Heart right ventricle (tissue), 16 donors: ENCODE results near the gene TMEM244. TPM values are rescaled to one million over a fixed set of nuclear protein-coding genes. Genes with fewer than 3 reads are reported as not detected.

Source experiments
- ATAC-seq, 8 donors: fragments of 200-7000 bp; cut with Tn5 transposase; one replicate each; pipeline ENCODE4 v1.9.1; 2020; ENCODE audit warnings: mild to moderate bottlenecking in 8 of 8, moderate library complexity in 8 of 8, moderate number of reproducible peaks in 1 of 8
- DNase-seq, 2 donors: peaks; one replicate each; pipeline ENCODE4 v3.0.0-alpha.2; 2020
- H3K27ac ChIP-seq, 10 donors: fragments of 200-600 bp; sonication (generic) in 2 of 10; one replicate each; pipeline versions ENCODE4 v1.5.0 to v1.8.0; 2020 to 2022; ENCODE audit warnings: mild to moderate bottlenecking in 3 of 10
- H3K27me3 ChIP-seq, 7 donors: fragments of 200-600 bp; one replicate each; pipeline ENCODE4 v1.8.0; 2021 to 2022; ENCODE audit warnings: mild to moderate bottlenecking in 2 of 7
- H3K36me3 ChIP-seq, 9 donors: fragments of 200-600 bp; sonication (generic) in 1 of 9; one replicate each; pipeline versions ENCODE4 v1.5.0 to v1.8.0; 2020 to 2022; ENCODE audit warnings: mild to moderate bottlenecking in 2 of 9
- H3K4me1 ChIP-seq, 9 donors: fragments of 200-600 bp; sonication (generic) in 1 of 9; one replicate each; pipeline versions ENCODE4 v1.5.0 to v1.8.0; 2020 to 2022; ENCODE audit warnings: mild to moderate bottlenecking in 4 of 9
- H3K4me3 ChIP-seq, 10 donors: fragments of 200-600 bp; sonication (generic) in 2 of 10; one replicate each; pipeline versions ENCODE4 v1.5.0 to v1.8.0; 2020 to 2022; ENCODE audit warnings: mild to moderate bottlenecking in 7 of 10, moderate library complexity in 2 of 10
- H3K9me3 ChIP-seq, 11 donors: fragments of 200-600 bp in 10 of 11; sonication (generic) in 2 of 11; one replicate each; pipeline versions ENCODE4 v1.5.0 to v1.8.0; 2013 to 2022; ENCODE audit warnings: mild to moderate bottlenecking in 2 of 11, control low read depth in 1 of 11, moderate library complexity in 1 of 11
- CTCF ChIP-seq, 9 donors: fragments of 200-600 bp; sonication (generic) in 2 of 9; IDR thresholded peaks; one replicate each; pipeline versions ENCODE4 v1.5.0 to v1.8.0; 2021 to 2022; ENCODE audit warnings: antibody characterized with exemption in 9 of 9, mild to moderate bottlenecking in 5 of 9, moderate library complexity in 1 of 9
- WGBS, 2 donors: extraction: QIAGEN DNeasy Blood & Tissue Kit; methylation state at CpG; one replicate each; pipeline ENCODE4 v1.1.7; 2013; ENCODE audit warnings: inconsistent platforms in 1 of 2; 5-methylcytosine and 5-hydroxymethylcytosine counted together
- intact Hi-C, 10 donors: fragments of 100-400 bp; cut with DNase I; formaldehyde crosslinking; loops; one replicate each; pipeline versions ENCODE4 v1.11.1 to v1.14.2; 2022
- polyA plus RNA-seq, 2 donors: library from polyadenylated mRNA; stranded (reverse); fragments of 200-250 nt; gene quantifications; one replicate each; pipeline ENCODE4 v1.2.3, GENCODE V29; 2013
- total RNA-seq, 10 donors: library from RNA; stranded (reverse); fragmentation: NEBNext Ultra II Directional in 3 of 10; extraction: Animal tissue kit (Norgen Biotek cat#: 25700) in 3 of 10; gene quantifications; one replicate each; pipeline versions ENCODE4 v1.2.1 to v1.2.4, GENCODE V29; 2021 to 2023
- donor health status: Arrhythmogenic right ventricular cardiomyopathy.
- donor health status: ischemic (EF 13 %, LVEDD 7.1; RV severe dilation, severe dysfunction).
- donor health status: healthy with polysubstance abuse.
- donor health status: DM: no; HTN: yes; CAD: no.
- donor health status: DM: no; HTN: no; CAD: no.
- donor health status: ischemic (EF 25% LVEDD 6.9; RV normal size, moderate dysfunction).
- donor health status: ischemic (EF 25% LVEDD 5.7; RV mildly dilated, moderate dysfunction).
- donor health status: healthy.
- donor health status: DM: yes; HTN: yes; CAD: no.
- donor health status: Ischemic cardiomyopathy.
- donor health status: ischemic (EF 35%, LVEDD 5.7; RV mildly dilated, moderate dysfunction).
- donor health status: nonischemic (EF 11% LVEDD 7.7; RV severe dilation, severe dysfunction).
- donor health status: DM: yes; HTN: yes; CAD: no.
- donor health status: PGD.
- donor health status: ischemic (EF 29% LVEDD 5.4; RV normal size, mild dysfunction).
- donor health status: nonischemic (EF 23%, LVEDD 6.1; RV moderate dilation, normal function).

TMEM244 gene
- total and polyA plus RNA-seq, 12 donors: not detected

DNA sequence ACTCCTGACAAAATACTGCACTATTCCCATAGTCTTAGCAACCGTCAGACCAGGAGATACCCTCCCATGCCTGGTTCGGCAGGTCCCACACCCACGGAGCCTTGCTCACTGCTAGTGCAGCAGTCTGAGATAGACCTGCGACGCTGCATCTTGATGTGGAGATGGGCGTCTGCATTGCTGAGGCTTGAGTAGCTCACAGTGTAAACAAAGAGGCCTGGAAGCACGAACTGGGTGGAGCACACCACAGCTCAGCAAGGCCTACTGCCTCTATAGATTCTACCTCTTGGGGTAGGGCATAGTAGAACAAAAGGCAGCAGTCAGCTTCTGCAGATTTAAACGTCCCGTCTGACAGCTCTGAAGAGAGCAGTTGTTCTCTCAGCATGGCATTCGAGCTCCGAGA lies 25.4 kb downstream of the TMEM244 start:
- H3K4me1 ChIP-seq: no peaks in the 10 kb centered on the region
- H3K9me3 ChIP-seq: peaks cover 0 to 11% (median 0%) of the 10 kb centered on the region in 11 donors
- TF ChIP-seq CTCF (IDR thresholded peaks at IDR 0.05): no peak
- H3K27ac ChIP-seq: no peak overlapping the region
- H3K27me3 ChIP-seq: no peaks in the 10 kb centered on the region
- no peaks in the 10 kb centered on the region for H3K36me3 ChIP-seq
- intact Hi-C loops: no loop called here
- 80 to 81% methylated on average over 11 of the region's 11 CpGs for WGBS, 2 donors
- DNase-seq: no peak
- no peak for ATAC-seq
- H3K4me3 ChIP-seq: no peak overlapping the region

GRCh38 chr6:129832299-129832698 lies 28.8 kb downstream of the TMEM244 start:
- 82 to 88% methylated on average over 7 of the region's 7 CpGs for WGBS, 2 donors
- no peak for TF ChIP-seq CTCF (IDR thresholded peaks at IDR 0.05)
- no peak for DNase-seq
- H3K27ac ChIP-seq: no peak overlapping the region
- intact Hi-C loops: no loop called here
- no peaks in the 10 kb centered on the region for H3K36me3 ChIP-seq
- H3K27me3 ChIP-seq: no peaks in the 10 kb centered on the region
- H3K4me1 ChIP-seq: no peaks in the 10 kb centered on the region
- peaks cover 0 to 7% (median 0%) of the 10 kb centered on the region in 11 donors for H3K9me3 ChIP-seq
- no peak overlapping the region for H3K4me3 ChIP-seq
- ATAC-seq: no peak

GRCh38 chr6:129828229-129828628 lies 32.9 kb downstream of the TMEM244 start:
- WGBS, 2 donors: 60 to 72% methylated on average over 3 of the region's 3 CpGs
- ATAC-seq (no peak), DNase-seq (no peak)
- Histone ChIP-seq H3K27me3 (no peaks in the 10 kb centered on the region), H3K36me3 (no peaks in the 10 kb centered on the region), H3K4me1 (no peaks in the 10 kb centered on the region), H3K27ac (no peak overlapping the region), H3K9me3 (no peaks in the 10 kb centered on the region), H3K4me3 (no peak overlapping the region)
- intact Hi-C loops: no loop called here
- TF ChIP-seq CTCF (IDR thresholded peaks at IDR 0.05): no peak

- TF ChIP-seq CTCF (IDR thresholded peaks at IDR 0.05): no peak
- no peak overlapping the region for H3K4me3 ChIP-seq
- no peak overlapping the region for H3K27ac ChIP-seq
- WGBS, 2 donors: 80 to 82% methylated on average over 2 of the region's 2 CpGs
- no peaks in the 10 kb centered on the region for H3K36me3 ChIP-seq
- DNase-seq: no peak
- H3K4me1 ChIP-seq: no peaks in the 10 kb centered on the region
- peaks cover 0 to 29% (median 0%) of the 10 kb centered on the region in 7 donors for H3K27me3 ChIP-seq
- H3K9me3 ChIP-seq: no peaks in the 10 kb centered on the region
- no peak for ATAC-seq
- intact Hi-C loops: no loop called here
These were observed 42.9 kb downstream of the TMEM244 start for GRCh38 chr6:129818251-129818650.
